Endothelial cell (in vitro differentiated cells): ENCODE data around the gene ZNF385B. TPM values are rescaled to one million over a fixed set of nuclear protein-coding genes. Genes with fewer than 3 reads are reported as not detected.
A peak's percentile ranks its signal among the peaks of the same experiment; 100 is the strongest.

Experiments
- DNase-seq: peaks from one replicate; pipeline ENCODE4 v3.0.0; 2021; ENCODE audit warnings: low spot score
- H3K27ac Mint-ChIP-seq: one replicate; pipeline ENCODE4 v1.8.0; 2021; ENCODE audit warnings: mixed read lengths, inconsistent platforms; ENCODE audit not compliant: unreplicated experiment
- H3K27me3 Mint-ChIP-seq: one replicate; pipeline ENCODE4 v1.8.0; 2021; ENCODE audit warnings: mild to moderate bottlenecking, moderate library complexity, mixed read lengths, inconsistent platforms; ENCODE audit not compliant: unreplicated experiment
- H3K36me3 Mint-ChIP-seq: one replicate; pipeline ENCODE4 v1.8.0; 2021; ENCODE audit warnings: mild to moderate bottlenecking, low read depth, mixed read lengths, inconsistent platforms; ENCODE audit not compliant: unreplicated experiment
- H3K4me1 Mint-ChIP-seq: one replicate; pipeline ENCODE4 v1.8.0; 2021; ENCODE audit warnings: mild to moderate bottlenecking, mixed read lengths, inconsistent platforms; ENCODE audit not compliant: unreplicated experiment
- H3K4me3 Mint-ChIP-seq: one replicate; pipeline ENCODE4 v1.8.0; 2021; ENCODE audit warnings: mild to moderate bottlenecking, mixed read lengths, inconsistent platforms; ENCODE audit not compliant: unreplicated experiment
- H3K9me3 Mint-ChIP-seq: one replicate; pipeline ENCODE4 v1.8.0; 2021; ENCODE audit warnings: mixed read lengths, inconsistent platforms; ENCODE audit not compliant: unreplicated experiment
- CTCF ChIP-seq: fragments of 200-600 bp; sonication (generic); IDR thresholded peaks from one replicate; pipeline ENCODE4 v1.5.0; 2021; ENCODE audit warnings: antibody characterized with exemption; ENCODE audit not compliant: unreplicated experiment
- long read RNA-seq: library from polyadenylated mRNA; unstranded; transcript quantifications from one replicate; pipeline ENCODE4 v2.0.0, GENCODE V29; 2020; ENCODE audit not compliant: unreplicated experiment
- total RNA-seq: library from RNA; stranded (reverse); fragmentation: NEBNext Ultra II Directional; extraction: Animal tissue kit (Norgen Biotek cat#: 25700); gene quantifications from one replicate; pipeline ENCODE4 v1.2.1, GENCODE V29; 2021; ENCODE audit not compliant: unreplicated experiment

Gene ZNF385B
- total RNA-seq, result 0.49 TPM
- long read RNA-seq, partial matches to known transcripts, result 1 of 1 reads
- long read RNA-seq, other reads (novel, unspliced or antisense), result 0 of 1 reads

- no peaks in the 10 kb centered on the region for H3K9me3 Mint-ChIP-seq
- H3K36me3 Mint-ChIP-seq, result no peaks in the 10 kb centered on the region
- peak within 1 kb of the TSS; percentile 87 for H3K4me3 Mint-ChIP-seq
- no peak for TF ChIP-seq CTCF
- H3K4me1 Mint-ChIP-seq, result peaks cover 29% of the 10 kb centered on the region
- DNase-seq, result peak; percentile 34
- no peak within 1 kb of the TSS for H3K27ac Mint-ChIP-seq
- peaks cover 16% of the 10 kb centered on the region for H3K27me3 Mint-ChIP-seq
Observed at GRCh38 chr2:179861416-179862067, at the start of gene ZNF385B. TSS of gene ZNF385B (minus strand) at chr2:179861612.

DNA sequence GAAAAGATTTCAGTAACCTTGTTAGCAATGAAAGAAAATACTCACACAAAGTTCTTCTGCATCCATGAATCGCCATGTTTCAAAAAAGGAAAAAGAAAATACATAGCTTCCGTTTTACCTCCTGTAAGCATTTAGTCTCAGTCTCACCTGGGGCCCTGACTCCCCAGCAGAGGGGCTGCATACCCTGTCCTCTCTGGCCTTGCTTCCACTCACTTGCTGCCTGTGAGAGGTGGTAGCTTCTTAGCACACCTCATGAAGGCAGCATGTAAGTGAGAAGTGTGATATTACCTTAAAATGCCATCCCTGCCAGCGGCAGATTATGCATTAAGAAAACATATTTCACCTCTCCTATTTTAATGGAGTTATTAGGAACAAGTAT lies 49.3 kb upstream of the ZNF385B start:
- TF ChIP-seq CTCF, result no peak
- Mint-ChIP-seq H3K27ac (no peak overlapping the region), H3K36me3 (no peaks in the 10 kb centered on the region), H3K4me3 (no peak overlapping the region), H3K4me1 (no peaks in the 10 kb centered on the region), H3K27me3 (no peaks in the 10 kb centered on the region), H3K9me3 (no peaks in the 10 kb centered on the region)
- DNase-seq, result no peak

- TF ChIP-seq CTCF, result no peak
- Mint-ChIP-seq H3K9me3 (no peaks in the 10 kb centered on the region), H3K27me3 (no peaks in the 10 kb centered on the region), H3K27ac (no peak overlapping the region), H3K4me1 (peaks cover 4% of the 10 kb centered on the region), H3K4me3 (no peak overlapping the region), H3K36me3 (no peaks in the 10 kb centered on the region)
- DNase-seq, result no peak
Observed at GRCh38 chr2:179909845-179910734, 48.7 kb upstream of the ZNF385B start.

DNA sequence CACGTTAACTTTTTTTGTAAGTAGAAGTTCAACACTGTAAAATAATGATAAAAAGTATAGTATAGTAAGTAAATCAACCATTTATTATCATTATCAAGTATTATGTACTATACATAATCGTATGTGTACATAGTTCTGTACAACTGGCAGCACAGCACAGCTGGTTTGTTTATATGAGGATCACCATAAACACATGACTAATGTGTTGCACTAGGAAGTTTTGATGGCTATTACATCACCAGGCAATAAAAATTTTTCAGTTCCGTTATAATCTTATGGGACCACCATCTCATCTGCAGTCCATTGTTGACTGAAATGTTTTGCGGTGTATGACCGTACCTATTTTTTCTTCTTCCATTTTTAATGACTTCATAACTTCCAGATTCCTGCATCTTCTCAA lies 39.2 kb upstream of the ZNF385B start:
- Mint-ChIP-seq H3K4me1 (peaks cover 4% of the 10 kb centered on the region), H3K36me3 (peaks cover 6% of the 10 kb centered on the region), H3K27me3 (peaks cover 1% of the 10 kb centered on the region), H3K4me3 (no peak overlapping the region), H3K9me3 (no peaks in the 10 kb centered on the region), H3K27ac (no peak overlapping the region)
- DNase-seq, result no peak
- no peak for TF ChIP-seq CTCF

- Mint-ChIP-seq H3K9me3 (no peaks in the 10 kb centered on the region), H3K27ac (no peak overlapping the region), H3K27me3 (peaks cover 1% of the 10 kb centered on the region), H3K36me3 (peaks cover 6% of the 10 kb centered on the region), H3K4me1 (no peaks in the 10 kb centered on the region), H3K4me3 (no peak overlapping the region)
- no peak for DNase-seq
- no peak for TF ChIP-seq CTCF
Observed at GRCh38 chr2:179899666-179900065, 38.3 kb upstream of the ZNF385B start.
